HepG2 (cell line): ENCODE measurements around the gene ECPAS. TPM values are rescaled to one million over a fixed set of nuclear protein-coding genes. Genes with fewer than 3 reads are reported as not detected.

ENCODE experiments used
- ARHGAP35 ChIP-seq: sonication (generic); formaldehyde crosslinking; IDR thresholded peaks from 2 replicates; pipeline ENCODE4 v1.9.0; 2022; ENCODE audit warnings: mild to moderate bottlenecking, inconsistent platforms, moderate library complexity, missing genetic modification reagents, borderline replicate concordance
- ARNT2 ChIP-seq: sonication (generic); formaldehyde crosslinking; IDR thresholded peaks from 2 replicates; pipeline ENCODE4 v1.8.0; 2022; ENCODE audit warnings: mild to moderate bottlenecking, low read depth, missing genetic modification reagents, moderate library complexity
- ARNTL ChIP-seq: sonication (generic); formaldehyde crosslinking; IDR thresholded peaks from 2 replicates; pipeline ENCODE4 v1.4.0; 2020; ENCODE audit warnings: mild to moderate bottlenecking, missing genetic modification reagents
- ATF7-NPFF ChIP-seq: sonication (generic); formaldehyde crosslinking; IDR thresholded peaks from 2 replicates; pipeline ENCODE4 v1.8.1; 2023; ENCODE audit warnings: mild to moderate bottlenecking, low read depth, missing genetic modification reagents, moderate library complexity
- DNMT3B ChIP-seq: conservative IDR thresholded peaks from 2 replicates; pipeline ENCODE4 v1.6.1; 2016; ENCODE audit warnings: missing biosample characterization, control low read depth
- ELF3 ChIP-seq: IDR thresholded peaks from 2 replicates; pipeline ENCODE4 v1.6.1; 2016; ENCODE audit warnings: missing genetic modification reagents, missing compliant biosample characterization
- FOXA3 ChIP-seq: IDR thresholded peaks from 2 replicates; pipeline ENCODE4 v1.6.1; 2016; ENCODE audit warnings: missing genetic modification reagents, missing compliant biosample characterization
- FOXO1 ChIP-seq: sonication (generic); formaldehyde crosslinking; IDR thresholded peaks from 2 replicates; pipeline ENCODE4 v1.4.0; 2020; ENCODE audit warnings: missing genetic modification reagents
- HIVEP1 ChIP-seq: sonication (generic); formaldehyde crosslinking; IDR thresholded peaks from 2 replicates; pipeline ENCODE4 v1.4.0; 2020; ENCODE audit warnings: mild to moderate bottlenecking, missing genetic modification reagents
- MAF1 ChIP-seq: sonication (generic); formaldehyde crosslinking; IDR thresholded peaks from 2 replicates; pipeline ENCODE4 v1.5.0; 2020; ENCODE audit warnings: missing genetic modification reagents, borderline replicate concordance
- MIER3 ChIP-seq: IDR thresholded peaks from 2 replicates; pipeline ENCODE4 v1.6.1; 2016; ENCODE audit warnings: missing compliant biosample characterization, borderline replicate concordance
- MXD4 ChIP-seq: IDR thresholded peaks from 2 replicates; pipeline ENCODE4 v1.6.1; 2016; ENCODE audit warnings: mild to moderate bottlenecking, missing biosample characterization, missing genetic modification reagents
- POLR2AphosphoS5 ChIP-seq: IDR thresholded peaks from 2 replicates; pipeline ENCODE4 v1.6.1; 2012; ENCODE audit warnings: low read depth, low read length
- THYN1 ChIP-seq: sonication (generic); formaldehyde crosslinking; IDR thresholded peaks from 2 replicates; pipeline ENCODE4 v1.8.1; 2023; ENCODE audit warnings: low read depth, mild to moderate bottlenecking, moderate library complexity, missing genetic modification reagents, borderline replicate concordance
- TSC22D2 ChIP-seq: sonication (generic); formaldehyde crosslinking; IDR thresholded peaks from 2 replicates; pipeline ENCODE4 v1.5.1; 2020; ENCODE audit warnings: missing genetic modification reagents, mild to moderate bottlenecking, borderline replicate concordance
- ZBTB7B ChIP-seq: sonication (generic); formaldehyde crosslinking; IDR thresholded peaks from 2 replicates; pipeline ENCODE4 v1.4.0; 2020; ENCODE audit warnings: missing genetic modification reagents
- ZFX ChIP-seq: sonication (generic); formaldehyde crosslinking; IDR thresholded peaks from 2 replicates; pipeline ENCODE4 v1.4.0; 2020; ENCODE audit warnings: mild to moderate bottlenecking, low read depth, missing genetic modification reagents, moderate library complexity
- ZNF253 ChIP-seq: sonication (generic); formaldehyde crosslinking; IDR thresholded peaks from 2 replicates; pipeline ENCODE4 v1.8.0; 2022; ENCODE audit warnings: mild to moderate bottlenecking, missing genetic modification reagents, borderline replicate concordance
- ZNF737 ChIP-seq: sonication (generic); formaldehyde crosslinking; IDR thresholded peaks from 2 replicates; pipeline ENCODE4 v1.5.0; 2020; ENCODE audit warnings: missing genetic modification reagents, mild to moderate bottlenecking, borderline replicate concordance
- ZNF841 ChIP-seq: sonication (generic); formaldehyde crosslinking; IDR thresholded peaks from 2 replicates; pipeline ENCODE4 v1.8.1; 2023; ENCODE audit warnings: missing genetic modification reagents, borderline replicate concordance
- polyA plus RNA-seq, 8 experiments: library from polyadenylated mRNA; depleted of rRNA in 3 of 8; stranded (reverse) in 7 of 8; unstranded in 1 of 8; fragments of >200 nt; fragmentation: Illumina TruSeq in 4 of 8; extraction: Trizol in 4 of 8; gene quantifications; 2 replicates each; pipeline versions ENCODE4 v1.2.1 to v1.2.3, GENCODE V29; 2011 to 2016; ENCODE audit warnings: low read depth in 4 of 8, missing spikeins in 1 of 8, mixed read lengths in 1 of 8; ENCODE audit not compliant: insufficient read depth in 1 of 8
- total RNA-seq, 5 experiments: library from RNA; depleted of rRNA; stranded (reverse); fragments of >200 nt; fragmentation: Illumina TruSeq; extraction: Trizol; gene quantifications; 2 replicates each; pipeline ENCODE4 v1.2.3, GENCODE V29; 2016; ENCODE audit warnings: low read depth in 1 of 5
- TF ChIP-seq, protein P1 (sequence below): sonication (generic); formaldehyde crosslinking; IDR thresholded peaks from 2 replicates; pipeline ENCODE4 v1.8.0; 2022; ENCODE audit warnings: low read depth, missing genetic modification reagents
- TF ChIP-seq, protein P2 (sequence below): sonication (generic); formaldehyde crosslinking; IDR thresholded peaks from 2 replicates; pipeline ENCODE4 v1.5.1; 2020; ENCODE audit warnings: missing genetic modification reagents, mild to moderate bottlenecking, borderline replicate concordance
- TF ChIP-seq, protein P3 (sequence below): sonication (generic); formaldehyde crosslinking; IDR thresholded peaks from 2 replicates; pipeline ENCODE4 v1.5.0; 2020; ENCODE audit warnings: missing genetic modification reagents

ECPAS gene
- total and polyA plus RNA-seq, 2 of the 13 experiments (the other 11 are each of a cell fraction or from before 2014, with no cell fraction given): 35.3 to 58.0 TPM

DNA sequence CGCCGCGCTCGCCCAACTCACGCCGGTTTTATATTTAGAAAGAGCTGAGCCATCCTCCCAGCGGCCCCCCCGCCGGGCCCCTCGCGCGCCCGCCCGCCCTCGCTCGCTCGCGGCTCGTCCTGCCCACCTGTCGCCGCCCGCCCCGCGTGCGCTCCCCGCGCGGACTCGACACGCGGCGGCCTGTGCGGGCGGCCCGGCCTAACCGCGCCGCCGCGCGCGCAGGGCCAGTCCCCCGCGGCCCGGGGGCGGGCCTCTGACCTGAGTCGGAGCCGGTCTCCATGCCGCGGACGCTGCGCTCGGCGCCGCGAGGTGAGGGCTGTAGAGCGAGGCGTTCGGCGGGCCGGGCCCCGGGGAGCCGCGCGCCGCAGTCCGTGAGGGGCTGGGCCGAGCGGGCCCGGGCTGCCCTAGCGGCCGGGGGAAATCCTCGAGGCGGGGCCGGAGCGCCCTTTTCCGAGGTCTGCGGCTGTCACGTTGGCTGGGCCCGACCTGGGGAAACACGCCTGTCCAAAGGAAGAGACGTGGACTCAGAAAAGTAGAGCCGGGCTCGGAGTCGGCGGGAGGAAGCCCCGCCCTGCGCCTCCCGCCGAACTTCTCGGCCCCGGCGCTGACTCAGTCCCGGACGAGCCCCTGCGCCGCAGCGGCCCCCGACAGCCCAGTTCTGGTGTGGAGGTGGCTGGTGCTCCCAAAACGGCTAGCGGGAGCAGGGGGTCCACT lies at the start of gene ECPAS (continued):
- TF ChIP-seq ZNF737 (CRISPR knock-in tag) (no peak), ARHGAP35 (no peak), THYN1 (no peak), DNMT3B (CRISPR knock-in tag) (no peak), TSC22D2 (CRISPR knock-in tag) (peak; percentile 24; the same call in 1 of the 2 replicates), POLR2AphosphoS5 (peak; percentile 68), ZNF253 (0 out of 2 replicates have a peak, but pooled peaks have one; percentile 54), HIVEP1 (peak; percentile 59; the same call in 1 of the 2 replicates), ZBTB7B (CRISPR knock-in tag) (peak; percentile 79; the same call in 1 of the 2 replicates), ARNT2 (CRISPR knock-in tag) (peak; percentile 55; the same call in 1 of the 2 replicates), ARNTL (CRISPR knock-in tag) (peak; percentile 28; the same call in 1 of the 2 replicates), MIER3 (CRISPR knock-in tag) (no peak), FOXO1 (peak; percentile 52; the same call in 1 of the 2 replicates), ZFX (peak; percentile 90), FOXA3 (CRISPR knock-in tag) (no peak), ZNF841 (no peak), ATF7-NPFF (no peak; the same call in 1 of the 2 replicates), ELF3 (CRISPR knock-in tag) (peak; percentile 42; the same call in 1 of the 2 replicates), MAF1 (CRISPR knock-in tag) (peak; percentile 37; the same call in 1 of the 2 replicates), MXD4 (CRISPR knock-in tag) (peak; percentile 24; the same call in 1 of the 2 replicates)
- TF ChIP-seq, protein P1, sequence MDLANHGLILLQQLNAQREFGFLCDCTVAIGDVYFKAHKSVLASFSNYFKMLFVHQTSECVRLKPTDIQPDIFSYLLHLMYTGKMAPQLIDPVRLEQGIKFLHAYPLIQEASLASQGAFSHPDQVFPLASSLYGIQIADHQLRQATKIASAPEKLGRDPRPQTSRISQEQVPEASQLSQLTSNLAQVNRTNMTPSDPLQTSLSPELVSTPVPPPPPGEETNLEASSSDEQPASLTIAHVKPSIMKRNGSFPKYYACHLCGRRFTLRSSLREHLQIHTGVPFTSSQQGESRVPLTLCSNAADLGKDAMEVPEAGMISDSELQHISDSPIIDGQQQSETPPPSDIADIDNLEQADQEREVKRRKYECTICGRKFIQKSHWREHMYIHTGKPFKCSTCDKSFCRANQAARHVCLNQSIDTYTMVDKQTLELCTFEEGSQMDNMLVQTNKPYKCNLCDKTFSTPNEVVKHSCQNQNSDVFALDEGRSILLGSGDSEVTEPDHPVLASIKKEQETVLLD (CRISPR knock-in tag): peak; percentile 73
- TF ChIP-seq, protein P2, sequence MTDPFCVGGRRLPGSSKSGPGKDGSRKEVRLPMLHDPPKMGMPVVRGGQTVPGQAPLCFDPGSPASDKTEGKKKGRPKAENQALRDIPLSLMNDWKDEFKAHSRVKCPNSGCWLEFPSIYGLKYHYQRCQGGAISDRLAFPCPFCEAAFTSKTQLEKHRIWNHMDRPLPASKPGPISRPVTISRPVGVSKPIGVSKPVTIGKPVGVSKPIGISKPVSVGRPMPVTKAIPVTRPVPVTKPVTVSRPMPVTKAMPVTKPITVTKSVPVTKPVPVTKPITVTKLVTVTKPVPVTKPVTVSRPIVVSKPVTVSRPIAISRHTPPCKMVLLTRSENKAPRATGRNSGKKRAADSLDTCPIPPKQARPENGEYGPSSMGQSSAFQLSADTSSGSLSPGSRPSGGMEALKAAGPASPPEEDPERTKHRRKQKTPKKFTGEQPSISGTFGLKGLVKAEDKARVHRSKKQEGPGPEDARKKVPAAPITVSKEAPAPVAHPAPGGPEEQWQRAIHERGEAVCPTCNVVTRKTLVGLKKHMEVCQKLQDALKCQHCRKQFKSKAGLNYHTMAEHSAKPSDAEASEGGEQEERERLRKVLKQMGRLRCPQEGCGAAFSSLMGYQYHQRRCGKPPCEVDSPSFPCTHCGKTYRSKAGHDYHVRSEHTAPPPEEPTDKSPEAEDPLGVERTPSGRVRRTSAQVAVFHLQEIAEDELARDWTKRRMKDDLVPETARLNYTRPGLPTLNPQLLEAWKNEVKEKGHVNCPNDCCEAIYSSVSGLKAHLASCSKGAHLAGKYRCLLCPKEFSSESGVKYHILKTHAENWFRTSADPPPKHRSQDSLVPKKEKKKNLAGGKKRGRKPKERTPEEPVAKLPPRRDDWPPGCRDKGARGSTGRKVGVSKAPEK (CRISPR knock-in tag): no peak
- TF ChIP-seq, protein P3, sequence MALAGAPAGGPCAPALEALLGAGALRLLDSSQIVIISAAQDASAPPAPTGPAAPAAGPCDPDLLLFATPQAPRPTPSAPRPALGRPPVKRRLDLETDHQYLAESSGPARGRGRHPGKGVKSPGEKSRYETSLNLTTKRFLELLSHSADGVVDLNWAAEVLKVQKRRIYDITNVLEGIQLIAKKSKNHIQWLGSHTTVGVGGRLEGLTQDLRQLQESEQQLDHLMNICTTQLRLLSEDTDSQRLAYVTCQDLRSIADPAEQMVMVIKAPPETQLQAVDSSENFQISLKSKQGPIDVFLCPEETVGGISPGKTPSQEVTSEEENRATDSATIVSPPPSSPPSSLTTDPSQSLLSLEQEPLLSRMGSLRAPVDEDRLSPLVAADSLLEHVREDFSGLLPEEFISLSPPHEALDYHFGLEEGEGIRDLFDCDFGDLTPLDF: peak; percentile 67
